Amygdala (tissue), 56 donors: Measurements from ENCODE around the gene AFF3.
"Not testable (repeated sequence)": the region's sequence is repeated elsewhere in the genome, so short reads cannot be mapped to it uniquely, and the experiment has no call there.

Source experiments
- DNase-seq, 56 donors: peaks; one replicate each; lab custom pipeline; 2025; lab: John Stamatoyannopoulos, UW

The AFF3 gene

DNA sequence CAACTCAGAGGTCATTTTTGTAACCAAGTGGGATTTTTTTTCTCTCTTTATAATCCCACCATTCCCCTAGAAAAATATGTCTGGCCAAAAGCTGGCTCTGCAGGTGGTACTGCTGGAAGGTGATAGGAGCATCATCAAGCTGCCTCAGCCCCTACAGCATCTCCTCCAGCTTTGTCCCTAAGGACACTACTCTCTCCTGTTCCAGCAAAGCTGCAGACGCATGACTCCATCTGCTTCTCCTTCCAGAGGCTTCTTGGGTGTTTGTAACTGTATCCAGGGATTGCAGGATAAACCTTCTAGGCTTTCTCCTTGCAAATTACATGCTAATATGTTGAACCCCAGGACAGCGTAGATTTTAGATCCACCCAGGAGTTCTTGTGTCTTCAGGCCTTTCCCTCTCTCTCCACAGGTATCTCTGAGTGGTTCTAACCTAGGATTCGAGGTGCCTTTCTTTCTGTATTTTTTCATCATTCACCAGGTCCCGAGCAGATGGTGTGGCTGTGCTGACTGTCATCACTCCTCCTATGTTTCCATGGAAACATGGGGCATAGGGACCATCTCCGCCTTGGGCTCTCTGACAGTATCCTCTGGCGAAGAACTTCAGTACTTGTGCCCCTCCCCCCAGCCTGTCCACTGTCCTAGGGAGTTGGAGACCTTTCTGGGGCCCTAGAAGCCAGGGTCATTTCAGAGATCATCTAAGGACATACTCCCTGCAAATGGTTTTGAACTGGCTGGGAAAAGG is 34.3 kb downstream of the AFF3 start:
- DNase-seq: no peak

DNA sequence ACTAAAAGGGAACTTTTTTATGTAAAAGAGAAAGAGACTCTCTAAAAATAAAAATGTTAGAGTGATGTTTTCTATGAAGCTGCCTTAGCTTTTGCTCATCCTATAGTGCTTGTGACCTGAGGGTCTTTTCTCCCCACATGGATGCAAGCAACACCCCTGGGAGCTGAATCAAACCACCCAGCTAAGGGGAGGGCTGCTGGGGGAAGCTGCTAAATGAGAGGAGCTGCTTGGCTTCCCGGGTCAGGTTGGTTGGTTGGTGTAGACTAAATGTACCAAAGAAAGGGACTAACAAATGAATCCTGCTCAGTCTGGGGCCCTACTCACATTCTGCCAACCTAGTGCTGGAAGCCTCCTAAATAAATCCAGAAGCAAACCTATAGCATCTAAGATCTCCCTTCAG is 35.0 kb downstream of the AFF3 start:
- no peak for DNase-seq

DNA sequence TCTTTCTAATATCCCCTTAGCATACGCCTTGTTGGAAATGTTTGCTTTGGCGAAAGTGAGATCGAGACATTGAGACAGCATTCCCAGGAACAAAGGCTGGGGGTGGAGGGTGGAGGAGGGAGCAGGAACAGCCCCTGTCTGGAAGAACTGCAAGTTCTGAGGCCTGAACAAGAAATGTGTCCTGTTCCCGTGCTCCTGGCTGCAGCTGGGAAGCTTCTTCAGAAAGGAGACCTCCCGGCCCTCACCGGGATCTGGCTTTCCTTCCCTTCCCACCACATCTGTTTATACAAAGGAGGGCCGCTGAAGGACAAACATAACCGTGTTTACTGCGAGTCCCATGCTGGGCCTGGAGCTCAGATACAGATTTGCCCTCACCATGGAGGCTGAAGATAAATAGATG is 35.9 kb downstream of the AFF3 start:
- no peak for DNase-seq

- DNase-seq: peak in 5 of 56 donors; percentile 7 to 27 (median 16)
These were observed 36.7 kb downstream of the AFF3 start for GRCh38 chr2:100105678-100106054.

GRCh38 chr2:100104718-100105677 is 37.4 kb downstream of the AFF3 start:
- peak in 1 of 56 donors; percentile 36 for DNase-seq

GRCh38 chr2:100104265-100104664 is 38.1 kb downstream of the AFF3 start:
- not testable (repeated sequence) for DNase-seq

GRCh38 chr2:100103527-100104252 is 38.7 kb downstream of the AFF3 start:
- DNase-seq: not testable (repeated sequence)

DNA sequence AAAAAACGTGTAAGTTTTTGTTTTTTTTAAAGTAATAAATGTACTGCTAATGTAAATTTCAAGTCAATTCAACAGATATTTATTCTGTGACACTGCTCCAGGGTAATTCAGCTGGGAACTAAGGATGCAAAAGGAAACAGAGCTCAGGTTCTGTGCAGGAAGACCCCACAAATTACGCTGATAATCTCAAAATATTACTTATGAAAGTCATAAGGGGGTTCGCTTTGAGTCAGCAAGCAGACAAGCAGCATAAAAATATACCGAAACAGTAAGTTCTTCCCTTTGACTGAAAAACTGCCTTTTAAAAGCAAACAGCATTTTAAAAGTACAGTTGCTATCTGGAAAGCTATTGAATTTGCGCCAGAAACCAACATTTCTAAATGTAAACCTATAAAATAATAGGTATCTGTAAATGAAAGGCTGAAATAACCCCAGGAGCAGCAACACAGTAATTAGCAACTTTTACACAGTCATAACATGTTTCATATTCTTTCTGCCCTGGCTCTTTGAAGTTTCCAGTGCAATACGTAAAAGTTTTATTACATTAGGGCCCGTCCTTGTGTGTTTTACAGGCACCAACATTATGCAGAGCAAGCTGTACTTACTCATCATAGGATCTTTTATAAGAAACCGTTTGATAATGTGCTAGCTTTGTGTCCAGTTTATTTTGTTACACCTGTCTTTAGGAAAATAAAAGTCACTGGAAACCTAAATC is 39.8 kb downstream of the AFF3 start:
- not testable (repeated sequence) for DNase-seq

GRCh38 chr2:100098855-100099254 is 43.5 kb downstream of the AFF3 start:
- not testable (repeated sequence) for DNase-seq

DNA sequence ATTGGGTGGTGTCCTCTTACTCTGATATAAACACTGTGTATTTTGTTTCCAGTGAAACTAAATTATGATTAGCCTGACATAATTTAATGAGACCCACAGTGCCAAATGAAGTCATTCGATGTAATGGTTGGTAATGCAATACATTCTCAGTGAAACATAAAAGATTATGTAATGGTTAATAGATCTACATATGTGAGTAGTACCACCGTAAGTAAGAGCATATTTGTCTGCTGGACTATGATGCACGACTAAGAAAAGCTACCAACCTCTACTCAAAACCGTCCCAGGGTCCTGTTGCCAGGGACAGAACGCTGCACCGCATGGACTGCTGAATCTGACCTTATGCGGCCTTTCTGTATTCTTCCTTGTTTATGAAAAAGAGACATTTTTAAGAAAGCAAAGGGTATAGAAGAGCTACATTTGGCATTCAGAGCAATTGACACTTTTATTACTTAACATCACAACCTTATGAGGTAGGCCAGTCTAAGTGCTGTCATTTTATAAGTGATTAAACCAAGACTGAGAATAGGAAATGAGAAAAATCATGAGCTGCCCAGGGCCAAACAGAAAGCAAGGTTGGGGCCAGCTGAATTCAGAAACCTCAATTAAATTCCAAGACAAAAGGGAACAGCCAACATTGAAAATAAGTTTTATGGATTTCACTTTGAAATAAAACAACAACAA is 44.6 kb downstream of the AFF3 start:
- DNase-seq: not testable (repeated sequence)

GRCh38 chr2:100095845-100096244 is 46.5 kb downstream of the AFF3 start:
- not testable (repeated sequence) for DNase-seq

- DNase-seq: not testable (repeated sequence)
These were observed 50.6 kb downstream of the AFF3 start for GRCh38 chr2:100091807-100092206.

GRCh38 chr2:100085744-100086143 is 56.6 kb downstream of the AFF3 start:
- not testable (repeated sequence) for DNase-seq

DNA sequence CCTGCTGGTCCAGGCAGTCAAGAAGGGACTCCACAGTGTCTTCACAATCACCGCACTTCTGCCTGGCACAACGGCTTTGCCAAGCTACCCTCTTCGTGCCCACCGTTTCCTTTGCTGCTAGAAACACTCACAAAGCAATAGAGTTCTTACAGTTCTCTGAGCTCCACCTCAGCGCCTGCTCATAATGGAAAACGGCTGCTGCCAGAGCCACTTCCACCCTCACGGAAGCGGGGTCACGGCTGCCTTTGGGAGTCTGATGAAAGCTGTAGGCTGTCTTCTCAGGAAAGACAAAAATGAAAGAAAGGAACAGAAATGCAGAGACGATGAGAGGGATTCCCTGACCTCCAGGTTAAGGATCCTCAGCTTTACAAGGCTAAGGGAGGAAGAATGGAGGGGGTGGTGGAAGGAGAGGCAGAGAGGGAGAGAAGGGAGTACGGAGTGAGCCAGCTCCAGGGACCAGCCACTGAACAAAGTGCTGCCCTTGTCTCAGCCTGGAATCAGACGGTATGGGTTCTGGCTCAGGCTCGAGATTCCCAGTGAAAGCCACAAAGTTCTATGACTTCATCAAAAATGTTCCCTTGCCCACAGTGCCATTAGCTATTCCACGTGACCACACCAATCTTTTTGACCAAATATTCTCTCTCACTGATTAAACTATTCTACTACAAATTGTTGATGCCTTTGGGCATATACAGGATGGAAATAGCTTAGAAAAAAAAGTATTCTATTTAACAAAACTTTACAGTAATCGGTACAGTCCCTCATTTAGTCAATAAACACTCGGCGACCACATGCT is 58.8 kb downstream of the AFF3 start:
- DNase-seq: not testable (repeated sequence)

DNA sequence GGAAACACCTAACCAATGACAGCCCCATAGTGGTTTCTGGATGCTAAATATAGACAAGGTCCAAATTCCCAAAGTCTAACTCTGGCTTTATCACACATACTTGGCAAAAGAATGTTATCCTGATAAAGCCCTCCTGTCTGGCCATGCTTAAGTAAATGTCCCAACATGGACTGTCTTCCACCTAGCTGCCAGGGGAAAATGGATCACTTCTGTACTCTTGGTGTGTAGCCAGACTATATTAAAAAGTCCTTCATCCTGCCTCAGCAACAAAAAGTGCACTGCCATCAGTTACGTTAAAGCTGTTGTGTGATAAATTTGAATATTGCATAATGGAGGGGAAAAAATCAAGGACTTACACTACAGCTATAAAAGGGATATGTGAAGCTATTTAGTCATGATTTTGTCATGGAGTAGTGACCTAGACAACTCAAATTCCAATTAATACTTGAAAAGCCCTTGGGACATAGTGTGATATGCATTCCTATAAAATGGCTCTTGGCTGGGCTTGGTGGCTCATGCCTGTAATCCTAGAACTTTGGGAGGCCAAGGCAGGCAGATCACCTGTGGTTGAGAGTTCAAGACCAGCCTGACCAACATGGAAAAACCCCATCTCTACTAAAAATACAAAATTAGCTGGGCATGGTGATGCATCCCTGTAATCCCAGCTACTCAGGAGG is 60.0 kb downstream of the AFF3 start:
- DNase-seq: not testable (repeated sequence)

DNA sequence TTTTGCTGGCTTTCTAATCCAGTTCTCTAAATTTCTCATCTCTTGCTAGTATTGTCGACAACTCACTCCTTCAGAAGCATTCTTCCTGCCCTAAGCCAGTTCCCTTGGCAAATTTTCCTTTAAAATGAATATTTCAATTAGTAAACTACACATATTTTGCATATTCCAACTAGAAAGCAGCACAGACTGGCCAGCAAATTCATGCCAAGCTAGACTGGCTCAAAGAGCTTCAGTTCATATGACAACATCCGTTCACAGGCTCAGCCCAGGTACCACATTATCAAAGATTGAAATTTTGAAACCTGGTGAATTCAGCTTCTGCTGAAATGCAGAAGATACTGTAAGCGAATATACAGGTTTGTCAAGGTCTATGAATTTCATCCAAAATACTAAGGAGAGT is 64.5 kb downstream of the AFF3 start:
- no peak for DNase-seq

DNA sequence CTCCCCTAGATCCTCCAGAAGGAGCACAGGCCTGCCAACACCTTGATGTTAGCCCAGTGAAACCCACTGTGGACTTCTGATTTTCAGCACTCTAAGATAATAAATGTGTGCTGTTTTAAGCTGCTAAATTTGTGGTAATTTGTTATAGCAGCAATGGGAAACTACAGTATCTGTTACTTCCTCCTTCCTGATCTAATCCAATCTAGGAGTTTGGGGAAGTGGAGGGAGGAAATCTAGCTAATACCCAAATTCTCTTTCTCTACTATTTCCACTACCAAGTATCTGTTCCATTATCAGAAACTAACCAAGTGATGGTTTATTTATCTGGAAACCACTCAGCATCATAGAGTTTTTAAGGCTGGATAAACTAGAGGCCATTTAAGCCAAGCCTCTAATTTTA is 64.9 kb downstream of the AFF3 start:
- DNase-seq: no peak

- DNase-seq: no peak
These were observed 66.9 kb downstream of the AFF3 start for GRCh38 chr2:100075532-100075931.
